Body of pancreas (tissue), 4 donors: ENCODE results near the gene EFNA5. TPM values are rescaled to one million over a fixed set of nuclear protein-coding genes. Genes with fewer than 3 reads are reported as not detected.

Source experiments
- ATAC-seq: fragments of 150-250 bp; one replicate; pipeline ENCODE4 v1.9.1; 2016
- DNase-seq, 4 donors: peaks; one replicate each; pipeline ENCODE4 v3.0.0-alpha.2; 2019
- H3K27ac ChIP-seq, 4 donors: fragments of 200-600 bp; sonication (generic); 1 replicate in 3 of 4; 2 replicates in 1 of 4; pipeline versions ENCODE4 v1.5.1 to v1.6.1; 2016 to 2019; ENCODE audit warnings: mild to moderate bottlenecking in 1 of 4, mixed read lengths in 1 of 4, moderate library complexity in 1 of 4
- H3K27me3 ChIP-seq, 2 donors: fragments of 200-600 bp; sonication (generic); one replicate each; pipeline ENCODE4 v1.6.0; 2016; ENCODE audit warnings: mild to moderate bottlenecking in 1 of 2
- H3K36me3 ChIP-seq, 2 donors: fragments of 200-600 bp; sonication (generic); replicated peaks in 1 of 2; 2 replicates each; pipeline ENCODE4 v1.5.1; 2016; ENCODE audit warnings: low read depth in 2 of 2; ENCODE audit not compliant: insufficient read depth in 1 of 2
- H3K4me1 ChIP-seq: fragments of 200-600 bp; sonication (generic); one replicate; pipeline ENCODE4 v1.6.0; 2016
- H3K4me3 ChIP-seq, 2 donors: fragments of 200-600 bp; sonication (generic); 1 replicate in 1 of 2; 2 replicates in 1 of 2; pipeline ENCODE4 v1.5.1; 2016 to 2019
- H3K9me3 ChIP-seq, 3 donors: fragments of 200-600 bp; sonication (generic); 1 replicate in 2 of 3; 2 replicates in 1 of 3; pipeline ENCODE4 v1.5.1; 2016
- POLR2A ChIP-seq, 3 donors: fragments of 450-650 bp; IDR thresholded peaks; one replicate each; pipeline ENCODE4 v1.6.1; 2016; ENCODE audit warnings: antibody characterized with exemption in 3 of 3, mild to moderate bottlenecking in 2 of 3
- WGBS, 2 donors: methylation state at CpG; one replicate each; pipeline ENCODE4 v1.1.5; 2017; 5-methylcytosine and 5-hydroxymethylcytosine counted together
- intact Hi-C: fragments of 100-400 bp; cut with DNase I; formaldehyde crosslinking; loops from one replicate; pipeline ENCODE4 v1.15.1; 2023
- total RNA-seq, 2 donors: library from RNA; depleted of rRNA; stranded (reverse); fragments of >200 nt; gene quantifications; one replicate each; pipeline ENCODE4 v1.1.0, GENCODE V29; 2016
- TF ChIP-seq, protein P1 (sequence below), 7 experiments: fragments of 450-650 bp in 4 of 7; fragments of 200-600 bp in 3 of 7; sonication (generic) in 3 of 7; IDR thresholded peaks; one replicate each; pipeline ENCODE4 v1.5.1; 2016 to 2019; ENCODE audit warnings: antibody characterized with exemption in 7 of 7

The EFNA5 gene
- total RNA-seq, 2 donors from 2014 or later = 1.3 to 3.4 TPM

DNA sequence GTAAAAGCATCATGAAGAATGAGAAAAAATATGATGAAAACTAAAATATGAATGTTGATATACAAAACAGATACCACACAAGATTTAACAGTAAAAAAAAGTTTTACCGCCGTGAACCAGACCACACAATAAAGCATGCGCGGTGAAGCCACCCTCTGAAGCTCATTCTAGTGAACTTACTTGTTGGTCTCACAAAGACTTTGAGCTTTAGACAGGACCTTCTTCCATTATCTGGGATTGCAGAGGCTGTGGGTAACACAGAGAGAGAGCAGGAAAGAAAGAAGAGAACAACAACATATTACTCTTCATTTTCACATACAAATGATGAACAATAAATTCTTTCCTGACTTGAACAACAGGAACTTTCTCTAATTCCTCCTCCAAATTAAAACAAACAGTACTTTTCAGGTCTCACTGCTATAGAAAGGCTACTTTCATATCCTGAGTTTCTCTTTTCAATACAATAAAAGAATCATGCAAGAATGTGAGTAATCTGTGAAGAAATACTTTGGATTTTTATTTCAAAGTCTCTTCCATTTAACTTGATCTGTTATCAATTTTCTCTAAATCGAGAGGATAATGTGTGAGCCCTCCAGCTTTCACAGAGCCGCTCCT is 283.1 kb downstream of the EFNA5 start:
- intact Hi-C loops = no loop called here
- no peaks in the 10 kb centered on the region for H3K36me3 ChIP-seq
- H3K4me1 ChIP-seq = peaks cover 16% of the 10 kb centered on the region
- H3K27ac ChIP-seq = no peak overlapping the region
- TF ChIP-seq, protein P1, sequence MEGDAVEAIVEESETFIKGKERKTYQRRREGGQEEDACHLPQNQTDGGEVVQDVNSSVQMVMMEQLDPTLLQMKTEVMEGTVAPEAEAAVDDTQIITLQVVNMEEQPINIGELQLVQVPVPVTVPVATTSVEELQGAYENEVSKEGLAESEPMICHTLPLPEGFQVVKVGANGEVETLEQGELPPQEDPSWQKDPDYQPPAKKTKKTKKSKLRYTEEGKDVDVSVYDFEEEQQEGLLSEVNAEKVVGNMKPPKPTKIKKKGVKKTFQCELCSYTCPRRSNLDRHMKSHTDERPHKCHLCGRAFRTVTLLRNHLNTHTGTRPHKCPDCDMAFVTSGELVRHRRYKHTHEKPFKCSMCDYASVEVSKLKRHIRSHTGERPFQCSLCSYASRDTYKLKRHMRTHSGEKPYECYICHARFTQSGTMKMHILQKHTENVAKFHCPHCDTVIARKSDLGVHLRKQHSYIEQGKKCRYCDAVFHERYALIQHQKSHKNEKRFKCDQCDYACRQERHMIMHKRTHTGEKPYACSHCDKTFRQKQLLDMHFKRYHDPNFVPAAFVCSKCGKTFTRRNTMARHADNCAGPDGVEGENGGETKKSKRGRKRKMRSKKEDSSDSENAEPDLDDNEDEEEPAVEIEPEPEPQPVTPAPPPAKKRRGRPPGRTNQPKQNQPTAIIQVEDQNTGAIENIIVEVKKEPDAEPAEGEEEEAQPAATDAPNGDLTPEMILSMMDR (IDR thresholded peaks at IDR 0.05) = no peak
- no peak for TF ChIP-seq POLR2A (IDR thresholded peaks at IDR 0.05)
- no peak for DNase-seq
- 74 to 80% methylated on average over 6 of the region's 6 CpGs for WGBS, 2 donors
- no peaks in the 10 kb centered on the region for H3K27me3 ChIP-seq
- ATAC-seq = no peak
- H3K4me3 ChIP-seq = no peak overlapping the region
- no peaks in the 10 kb centered on the region for H3K9me3 ChIP-seq

DNA sequence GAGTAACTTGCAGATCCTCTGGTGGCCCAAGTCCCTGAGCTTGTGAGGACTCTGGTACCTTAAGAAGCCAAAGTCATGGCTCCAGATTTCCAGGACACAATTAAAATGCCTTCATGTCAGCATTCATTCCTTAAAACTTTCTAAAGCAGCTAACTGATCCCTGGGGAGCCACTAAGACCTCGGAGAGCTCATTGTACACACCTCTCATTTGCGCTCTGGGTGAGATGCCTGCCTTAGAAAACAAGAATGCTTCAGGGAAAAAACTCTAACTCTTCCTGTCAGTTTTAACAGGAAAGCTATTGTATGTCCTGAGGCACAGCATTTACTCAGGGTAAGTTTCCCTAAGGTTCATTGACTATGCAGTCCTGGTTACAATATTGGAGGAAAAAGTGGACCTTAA is 285.0 kb downstream of the EFNA5 start:
- H3K27me3 ChIP-seq = no peaks in the 10 kb centered on the region
- TF ChIP-seq, protein P1 (IDR thresholded peaks at IDR 0.05) = no peak
- TF ChIP-seq POLR2A (IDR thresholded peaks at IDR 0.05) = no peak
- 81 to 82% methylated on average over 2 of the region's 2 CpGs for WGBS, 2 donors
- H3K4me1 ChIP-seq = peaks cover 16% of the 10 kb centered on the region
- no peak overlapping the region for H3K4me3 ChIP-seq
- H3K9me3 ChIP-seq = no peaks in the 10 kb centered on the region
- no peaks in the 10 kb centered on the region for H3K36me3 ChIP-seq
- ATAC-seq (no peak), DNase-seq (no peak)
- no peak overlapping the region for H3K27ac ChIP-seq
- intact Hi-C loops = no loop called here

DNA sequence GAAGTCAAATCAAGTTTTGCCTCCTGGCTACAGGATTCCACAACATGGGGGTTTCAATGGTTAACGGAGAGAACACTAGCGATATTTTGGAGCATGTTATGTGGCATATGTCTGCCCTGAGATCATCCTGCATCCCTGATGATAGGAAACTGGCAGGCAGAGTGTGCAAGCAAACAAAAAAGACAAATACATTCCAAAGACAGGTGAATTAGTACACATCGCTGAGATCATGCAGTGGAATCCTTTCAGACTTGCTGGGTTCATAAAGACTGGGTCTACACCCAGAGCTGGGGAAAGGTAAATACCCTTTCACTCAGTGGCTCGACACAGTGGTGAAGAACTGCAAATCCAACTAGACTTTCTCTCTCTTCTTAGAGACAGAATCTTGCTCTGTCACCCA is 286.5 kb downstream of the EFNA5 start:
- Histone ChIP-seq H3K4me3 (no peak overlapping the region), H3K9me3 (no peaks in the 10 kb centered on the region), H3K27ac (no peak overlapping the region), H3K4me1 (peaks cover 13% of the 10 kb centered on the region), H3K27me3 (no peaks in the 10 kb centered on the region), H3K36me3 (no peaks in the 10 kb centered on the region)
- TF ChIP-seq, protein P1 (IDR thresholded peaks at IDR 0.05) = no peak
- TF ChIP-seq POLR2A (IDR thresholded peaks at IDR 0.05) = no peak
- intact Hi-C loops = no loop called here
- no peak for DNase-seq
- WGBS, 2 donors = 75 to 78% methylated on average over 4 of the region's 4 CpGs
- no peak for ATAC-seq

DNA sequence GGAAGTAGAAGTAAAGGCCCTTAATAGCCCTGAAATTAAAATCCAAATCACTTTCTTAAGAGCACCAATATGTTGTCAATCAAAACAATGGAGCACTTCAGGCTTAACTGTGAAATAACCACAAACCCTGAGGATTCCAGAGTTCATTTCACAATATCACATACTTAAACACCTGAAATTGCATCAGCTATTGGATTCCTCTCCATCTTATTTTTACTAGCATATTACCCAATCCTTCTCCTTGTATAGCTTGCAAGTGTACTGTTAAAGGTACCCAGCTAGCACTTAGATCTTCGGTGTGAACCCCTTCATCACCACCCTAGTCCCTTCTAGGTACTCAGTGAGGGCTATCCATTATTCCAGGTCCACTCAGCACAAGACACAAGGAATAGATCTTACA is 287.3 kb downstream of the EFNA5 start:
- no peaks in the 10 kb centered on the region for H3K36me3 ChIP-seq
- no peaks in the 10 kb centered on the region for H3K27me3 ChIP-seq
- no peak for TF ChIP-seq POLR2A (IDR thresholded peaks at IDR 0.05)
- TF ChIP-seq, protein P1 (IDR thresholded peaks at IDR 0.05) = no peak
- ATAC-seq (no peak), DNase-seq (no peak)
- H3K27ac ChIP-seq = no peak overlapping the region
- WGBS, 2 donors = 48 to 67% methylated on average over 1 of the region's 1 CpG
- no peaks in the 10 kb centered on the region for H3K9me3 ChIP-seq
- H3K4me1 ChIP-seq = peaks cover 5% of the 10 kb centered on the region
- intact Hi-C loops = no loop called here
- H3K4me3 ChIP-seq = no peak overlapping the region

DNA sequence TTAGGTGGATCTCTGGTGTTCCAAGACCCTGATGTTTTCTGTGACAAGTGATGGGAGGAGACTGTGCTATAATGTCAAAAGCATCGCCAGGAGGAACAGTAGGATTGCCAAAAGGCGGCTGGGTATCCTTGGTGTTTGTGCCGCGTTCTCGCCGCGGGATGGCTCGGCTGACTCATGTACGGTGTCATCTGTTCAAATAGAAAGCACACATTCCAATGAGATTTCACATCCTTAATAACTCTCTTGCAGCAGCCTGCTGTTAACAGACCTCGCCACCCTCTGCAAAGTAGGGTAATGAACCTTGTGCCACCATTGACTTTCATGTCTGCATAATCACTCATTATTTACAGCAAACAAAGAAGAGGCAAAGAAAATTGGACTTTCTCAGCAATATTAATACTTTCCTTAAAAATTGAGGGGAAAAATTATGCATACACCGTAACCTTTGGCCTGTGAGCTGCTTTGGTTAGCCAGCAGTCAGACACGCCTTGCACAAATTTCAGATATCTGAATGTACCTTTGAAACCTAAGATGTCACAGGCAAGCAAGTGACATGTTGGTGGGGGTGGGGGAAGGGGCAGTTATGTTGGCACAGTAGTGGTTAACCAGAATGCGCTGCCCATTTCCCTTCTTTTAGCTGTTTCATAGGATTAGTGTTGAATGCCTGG is 289.4 kb downstream of the EFNA5 start:
- TF ChIP-seq, protein P1 (IDR thresholded peaks at IDR 0.05) = no peak
- no peak for TF ChIP-seq POLR2A (IDR thresholded peaks at IDR 0.05)
- DNase-seq = no peak
- H3K27me3 ChIP-seq = no peaks in the 10 kb centered on the region
- H3K27ac ChIP-seq = no peak overlapping the region
- no peak overlapping the region for H3K4me3 ChIP-seq
- H3K4me1 ChIP-seq = no peaks in the 10 kb centered on the region
- H3K36me3 ChIP-seq = no peaks in the 10 kb centered on the region
- 86 to 89% methylated on average over 13 of the region's 13 CpGs for WGBS, 2 donors
- H3K9me3 ChIP-seq = no peaks in the 10 kb centered on the region
- ATAC-seq = no peak
- intact Hi-C loops = no loop called here
